Dermis microvascular lymphatic vessel endothelial cell (primary cell): Measurements from ENCODE around the gene CTNNA2. TPM values are rescaled to one million over a fixed set of nuclear protein-coding genes. Genes with fewer than 3 reads are reported as not detected.

Source experiments
- DNase-seq, 2 donors: peaks; one replicate each; pipeline versions ENCODE4 v3.0.0 to v3.0.0-alpha.2; 2010; ENCODE audit warnings: low read depth in 2 of 2
- total RNA-seq: library from RNA; depleted of rRNA; stranded (reverse); fragments of >200 nt; gene quantifications from 2 replicates; pipeline ENCODE4 v1.2.1, GENCODE V29; 2014

Gene CTNNA2
- total RNA-seq, 1 donor from 2014 or later, result not detected

DNA sequence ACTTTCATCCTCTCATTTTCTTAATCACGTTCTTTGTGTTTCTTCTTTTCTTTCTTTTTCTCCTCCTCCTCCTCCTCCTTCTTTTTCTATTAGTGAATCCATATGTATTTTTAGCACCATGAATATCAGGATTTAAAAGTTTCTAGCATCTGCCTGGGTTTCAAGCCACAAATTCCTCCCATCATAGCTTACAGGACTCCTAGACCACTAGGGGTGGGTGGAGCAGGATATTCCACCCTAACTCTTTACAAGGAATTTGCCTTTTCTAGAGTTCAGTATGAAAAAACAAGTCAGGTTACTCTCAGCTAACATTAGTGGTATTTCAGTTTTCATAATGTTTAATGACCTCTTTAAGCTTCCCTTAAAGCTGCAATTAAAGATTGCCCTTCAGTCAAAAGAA, 810.8 kb downstream of the CTNNA2 start:
- no peak for DNase-seq

DNA sequence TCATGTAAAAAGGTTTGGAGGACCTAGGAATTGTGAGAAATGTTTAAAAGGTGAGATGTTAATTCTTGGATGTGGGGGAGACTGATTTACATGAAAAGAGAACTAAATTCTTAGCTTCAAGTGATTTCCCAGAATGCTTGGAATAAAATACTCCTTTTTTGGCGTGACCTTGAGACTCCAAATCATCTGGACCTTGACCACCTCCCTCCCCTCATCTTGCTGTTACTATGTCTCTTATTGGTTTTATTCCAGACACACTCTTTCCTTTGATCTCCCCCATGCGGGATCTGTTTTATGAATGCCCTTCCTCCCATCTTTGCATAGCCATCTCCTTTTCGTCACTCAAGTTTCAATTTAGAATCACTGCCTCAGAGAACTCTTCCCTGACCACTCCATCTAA, 811.7 kb downstream of the CTNNA2 start:
- DNase-seq, result no peak

DNA sequence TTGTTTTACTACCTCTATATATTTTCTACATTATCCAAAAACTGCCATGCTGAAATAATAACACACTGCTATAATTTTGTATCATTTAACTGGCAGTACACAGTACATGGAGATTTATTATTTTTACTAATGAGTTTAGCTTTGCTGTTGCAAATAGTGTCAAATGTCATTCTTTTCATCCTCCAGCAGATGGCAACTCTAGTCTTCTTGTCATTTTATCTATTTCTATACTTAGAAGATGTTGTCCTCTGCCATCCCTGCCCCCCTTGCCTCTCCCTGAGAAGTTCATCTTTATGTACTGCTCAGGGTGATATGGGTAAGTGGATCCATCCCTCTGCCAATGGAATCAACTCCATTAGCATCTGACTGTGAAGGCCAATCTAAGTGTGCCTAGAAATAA, 813.4 kb downstream of the CTNNA2 start:
- peak; percentile 3 to 18 for DNase-seq

DNA sequence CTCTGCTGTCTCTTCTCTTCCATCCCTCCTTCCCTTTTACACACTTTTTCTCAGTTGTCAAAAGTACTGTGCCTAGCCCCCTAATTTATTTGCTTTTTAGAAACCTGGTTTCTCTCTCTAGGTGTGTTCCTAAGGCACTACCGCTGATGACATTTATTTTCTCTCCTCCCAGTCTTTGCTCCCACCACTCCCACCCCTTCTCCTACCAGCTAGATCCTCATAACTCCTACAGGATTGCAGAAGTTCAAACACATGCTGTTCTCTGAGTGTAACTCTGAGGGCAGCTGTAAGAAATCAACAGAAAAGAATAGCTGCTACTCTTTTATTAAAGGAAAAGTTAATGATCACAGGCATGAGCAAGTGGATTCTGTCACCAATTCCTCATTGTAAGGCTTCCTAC, 814.0 kb downstream of the CTNNA2 start:
- no peak for DNase-seq

DNA sequence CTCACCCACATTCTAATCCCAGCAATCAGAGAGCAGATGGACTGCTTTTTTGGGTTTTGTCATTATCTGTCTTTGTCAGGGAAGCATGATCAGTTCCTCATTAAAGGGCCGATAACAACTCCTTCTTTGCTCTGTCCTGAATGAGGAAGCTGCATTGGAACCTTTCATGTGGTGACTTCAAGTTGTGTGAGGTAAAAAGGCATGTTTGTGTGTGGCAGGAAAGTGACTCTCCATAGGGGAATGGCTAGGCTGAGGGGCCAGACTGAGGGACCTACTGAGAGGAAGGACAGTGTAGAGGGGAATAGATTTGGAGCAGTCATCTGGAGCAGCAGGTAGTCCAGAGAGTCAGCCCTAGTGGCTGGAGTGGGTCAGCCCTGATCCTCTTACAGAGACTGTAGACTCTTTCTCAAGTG, 815.3 kb downstream of the CTNNA2 start:
- DNase-seq, result no peak

DNA sequence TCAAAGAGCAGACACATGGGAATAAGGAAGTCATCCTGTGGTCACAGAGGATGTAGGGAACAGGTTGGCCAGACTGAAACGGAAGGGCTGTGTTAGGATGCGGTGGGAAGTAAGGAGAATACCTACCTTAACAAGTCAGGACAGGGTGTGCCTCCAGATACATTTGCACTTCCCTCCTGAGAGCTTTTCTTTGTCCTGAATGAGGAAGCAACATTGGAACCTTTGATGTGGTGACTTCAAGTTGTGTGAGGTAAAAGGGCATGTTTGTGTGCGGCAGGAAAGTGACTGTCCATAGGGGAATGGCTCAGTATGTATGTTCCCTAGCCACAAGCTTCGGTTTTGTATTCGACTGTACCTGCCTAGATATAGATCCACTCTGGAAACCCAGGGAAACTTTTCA, 816.6 kb downstream of the CTNNA2 start:
- DNase-seq, result no peak

DNA sequence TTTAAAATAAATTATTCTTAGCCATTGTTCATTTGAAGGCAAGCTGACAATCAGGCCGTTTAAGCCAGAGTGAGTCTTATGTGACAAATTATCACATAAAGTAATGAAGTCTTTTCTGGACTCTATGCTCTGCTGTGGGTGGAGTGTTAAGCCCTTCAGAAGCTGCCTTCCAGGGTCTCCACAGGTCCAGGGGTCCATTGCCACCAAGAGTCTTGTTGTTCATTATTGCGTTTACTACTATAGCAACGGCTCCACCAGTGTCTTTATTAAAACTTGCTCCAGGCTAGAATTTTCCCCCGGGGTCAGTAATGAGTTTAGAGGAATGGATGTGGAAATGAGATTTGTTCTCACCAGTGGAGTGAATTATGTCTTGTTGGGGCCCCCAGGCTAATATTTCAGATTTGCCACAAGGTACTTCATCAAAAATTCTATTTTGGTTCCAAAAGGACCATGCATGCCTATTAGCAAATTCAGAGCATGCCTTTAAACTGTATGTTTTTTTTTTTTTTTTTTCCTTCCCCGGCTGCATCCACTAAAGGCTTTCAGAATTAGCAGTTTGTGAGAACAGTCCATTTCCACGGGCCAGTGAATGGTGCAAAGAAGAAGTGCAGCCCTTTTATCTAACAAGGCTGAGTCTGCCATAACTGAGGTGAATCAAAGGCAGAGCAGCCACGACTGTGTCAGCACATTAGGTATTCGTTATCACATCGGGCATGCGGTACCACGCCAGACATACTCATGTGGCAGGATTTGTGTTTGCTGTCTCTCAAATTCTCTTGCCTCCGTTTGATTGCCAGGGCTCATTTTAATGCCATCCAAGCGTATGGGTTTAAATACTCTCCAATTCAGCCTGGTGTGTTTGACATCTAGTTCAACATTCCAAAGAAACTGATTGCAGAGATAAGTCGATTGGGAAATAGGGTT, 817.9 kb downstream of the CTNNA2 start:
- DNase-seq, result no peak

DNA sequence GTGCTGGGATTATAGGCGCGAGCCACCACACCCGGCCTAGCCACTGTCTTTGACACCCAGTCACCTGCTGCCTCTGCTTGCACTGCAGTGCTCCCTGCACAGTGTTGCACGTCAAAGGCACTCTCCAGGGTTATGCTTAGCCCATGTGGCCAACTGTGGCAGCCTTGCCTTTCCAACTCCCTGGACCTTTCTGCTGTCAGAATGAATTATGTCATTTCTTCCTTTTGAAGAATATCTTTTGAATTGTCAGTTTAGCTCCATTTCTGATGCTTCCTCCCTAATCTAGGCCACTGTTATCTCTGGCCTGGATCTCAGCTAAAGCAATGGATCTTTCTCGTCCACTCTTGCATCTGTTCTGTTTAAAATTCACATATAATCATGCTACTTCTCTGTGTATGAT, 821.0 kb downstream of the CTNNA2 start:
- no peak for DNase-seq

DNA sequence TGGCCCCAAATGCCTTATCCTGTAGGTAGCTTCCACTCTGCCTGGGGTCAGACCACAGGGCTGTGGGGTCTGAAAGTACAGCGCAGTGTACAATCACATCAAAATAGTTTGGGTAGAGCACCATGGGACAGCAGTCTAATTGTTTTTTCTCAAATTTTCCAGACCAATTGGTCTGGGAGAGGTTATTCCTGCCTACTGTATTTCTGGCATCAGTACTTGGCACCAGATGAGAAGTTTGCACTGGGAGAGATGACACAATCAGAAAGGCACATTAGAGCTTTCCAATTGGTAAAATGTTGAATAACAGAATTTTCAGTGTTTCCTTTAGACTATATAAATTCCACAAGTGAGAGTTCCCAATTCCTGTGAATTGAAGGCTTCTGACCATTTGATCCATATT, 822.6 kb downstream of the CTNNA2 start:
- no peak for DNase-seq

DNA sequence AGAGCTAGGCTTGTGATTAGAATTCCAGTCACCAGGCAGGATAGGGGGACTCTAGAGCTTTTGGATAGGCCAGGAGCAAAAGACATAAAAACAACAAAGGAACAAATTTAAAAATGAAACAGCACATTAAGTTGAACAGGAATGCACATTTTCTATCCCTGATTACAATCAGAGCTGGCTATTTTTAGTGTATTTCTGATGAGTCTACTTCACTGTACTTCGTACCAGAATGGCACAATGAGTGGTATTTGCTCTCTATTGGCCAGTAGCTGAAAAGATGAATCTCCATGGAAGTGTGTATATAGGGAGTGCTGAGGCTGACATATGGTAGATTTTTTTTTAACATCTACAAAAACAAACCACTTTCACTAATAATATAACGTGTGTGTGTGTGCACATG, 825.9 kb downstream of the CTNNA2 start:
- DNase-seq, result no peak

DNA sequence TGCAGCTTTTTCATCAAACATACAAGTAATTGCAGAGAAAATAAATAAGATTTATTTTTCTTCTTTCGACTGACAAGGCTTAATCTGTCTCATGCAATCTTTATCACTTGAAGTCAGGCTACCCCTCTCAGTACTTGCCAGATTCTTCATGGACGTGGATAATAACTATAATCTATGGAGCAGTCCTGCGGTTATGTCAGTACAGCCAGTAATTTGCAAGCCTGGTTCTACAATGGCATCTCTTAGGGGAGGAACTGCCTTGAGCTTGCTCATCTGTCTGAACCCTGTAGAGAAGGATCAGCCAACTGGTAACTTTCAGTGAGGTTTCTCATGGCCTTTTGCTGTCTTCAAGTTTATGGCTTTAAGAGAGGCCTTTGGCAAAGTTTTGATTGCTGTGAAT, 827.2 kb downstream of the CTNNA2 start:
- no peak for DNase-seq

DNA sequence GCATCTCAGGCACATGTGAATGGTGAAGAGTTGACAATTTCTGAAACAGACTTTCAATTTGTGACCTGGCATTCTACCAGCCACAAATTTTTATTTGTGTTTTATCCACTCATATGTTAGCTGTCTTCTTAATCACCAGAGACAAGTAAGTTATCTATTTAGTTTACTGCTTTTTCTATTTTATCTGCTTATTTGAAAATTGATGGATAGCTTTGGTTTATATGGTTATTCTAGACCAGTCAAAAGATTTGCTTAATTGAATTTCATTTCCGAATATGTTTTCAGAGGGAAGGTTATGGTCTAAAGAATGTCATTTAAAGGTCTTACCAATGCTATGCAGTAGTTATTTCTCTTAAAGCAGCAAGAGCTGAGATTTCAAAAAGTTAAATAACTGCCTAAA, 835.2 kb downstream of the CTNNA2 start:
- no peak for DNase-seq

DNA sequence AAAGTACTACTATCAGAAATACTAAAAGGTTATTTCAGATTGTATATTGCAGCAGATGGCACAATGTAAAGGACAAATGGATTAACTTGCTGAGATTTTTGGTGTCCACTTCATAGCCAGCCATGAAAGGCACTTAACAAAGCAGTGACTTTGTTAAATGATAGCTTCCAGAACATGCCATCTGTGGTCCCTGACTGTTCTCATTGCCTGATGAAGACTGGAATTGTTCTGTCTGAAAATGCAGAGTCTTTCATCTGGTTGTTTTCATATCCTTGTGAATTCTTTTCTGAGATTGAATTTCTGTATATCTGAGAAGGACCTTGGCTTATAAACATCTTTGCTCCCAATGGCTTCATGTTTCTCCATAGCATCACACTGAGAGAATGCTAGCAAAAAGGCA, 836.1 kb downstream of the CTNNA2 start:
- no peak for DNase-seq

DNA sequence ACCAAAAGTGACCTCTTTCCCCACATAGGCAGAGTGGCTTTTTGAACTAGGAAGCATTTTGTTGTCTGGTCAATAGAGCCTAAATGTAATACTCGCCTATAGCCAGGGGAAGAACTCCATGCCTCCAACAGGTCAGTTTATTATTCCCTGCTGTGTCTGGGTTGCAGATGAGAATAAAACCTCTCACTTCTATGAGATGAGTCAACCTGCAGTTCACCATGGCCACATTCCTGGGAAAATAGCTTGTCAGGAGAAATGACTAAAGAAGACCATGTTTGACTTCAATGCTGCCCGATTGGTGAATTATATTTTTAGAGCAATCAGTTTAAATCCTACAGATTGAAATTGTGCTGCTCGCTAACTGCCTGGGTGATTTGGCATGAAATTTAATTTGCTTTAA, 838.4 kb downstream of the CTNNA2 start:
- no peak for DNase-seq

DNA sequence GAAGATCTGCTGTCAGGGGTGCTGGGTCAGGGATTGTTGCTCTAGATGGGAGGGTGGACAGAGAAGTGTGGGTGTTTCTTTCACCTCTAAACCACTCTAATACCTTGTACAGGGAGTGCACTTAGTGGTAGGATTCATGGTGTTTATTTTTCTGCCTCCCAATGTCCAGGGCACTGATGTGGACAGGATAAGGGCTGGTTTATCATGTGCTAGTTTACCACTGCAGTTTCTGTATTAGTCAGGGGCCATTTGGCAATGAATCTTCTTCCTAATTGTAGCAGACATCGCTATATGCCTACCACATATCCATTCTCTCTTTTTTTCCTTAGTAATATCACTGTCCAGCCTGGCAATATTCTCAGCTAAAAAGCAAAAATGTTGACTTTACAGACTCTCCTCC, 842.0 kb downstream of the CTNNA2 start:
- no peak for DNase-seq

DNA sequence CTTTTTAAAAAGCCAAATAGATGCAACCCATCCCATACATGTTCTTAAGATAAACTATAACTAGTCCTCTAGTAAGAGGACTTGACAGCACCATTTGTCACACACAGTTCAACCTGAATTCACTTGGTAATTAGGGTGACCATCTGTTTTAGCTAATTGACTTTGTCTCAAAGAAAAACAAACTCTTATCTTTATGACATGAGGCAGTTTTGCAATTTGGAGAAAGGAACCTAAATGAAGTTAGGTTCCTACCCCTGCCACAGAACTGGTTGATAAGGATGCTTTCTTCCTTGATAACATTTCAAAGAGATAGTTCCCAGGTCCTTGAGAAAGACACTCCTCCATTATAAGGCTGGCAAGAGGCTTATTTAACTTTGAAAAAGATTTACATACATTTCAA, 849.1 kb downstream of the CTNNA2 start:
- no peak for DNase-seq

DNA sequence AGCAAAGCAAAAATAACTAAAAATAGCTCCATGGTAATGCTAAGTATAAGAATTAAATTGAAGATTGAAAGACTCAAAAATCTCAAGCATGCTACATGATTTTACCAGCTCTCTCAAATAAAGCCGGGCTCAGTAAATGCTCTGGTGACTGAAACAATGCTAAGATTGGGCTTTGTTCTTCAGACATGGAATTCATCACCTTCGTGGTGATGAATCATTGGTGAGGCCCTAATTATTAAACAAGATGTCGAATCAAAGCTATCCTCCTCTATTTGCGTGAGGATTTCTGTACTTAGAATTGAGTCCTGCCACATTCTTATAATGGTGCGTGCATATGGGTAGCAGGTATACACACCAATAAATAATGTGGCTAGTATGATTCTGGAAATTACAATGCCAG, 850.5 kb downstream of the CTNNA2 start:
- DNase-seq, result no peak

DNA sequence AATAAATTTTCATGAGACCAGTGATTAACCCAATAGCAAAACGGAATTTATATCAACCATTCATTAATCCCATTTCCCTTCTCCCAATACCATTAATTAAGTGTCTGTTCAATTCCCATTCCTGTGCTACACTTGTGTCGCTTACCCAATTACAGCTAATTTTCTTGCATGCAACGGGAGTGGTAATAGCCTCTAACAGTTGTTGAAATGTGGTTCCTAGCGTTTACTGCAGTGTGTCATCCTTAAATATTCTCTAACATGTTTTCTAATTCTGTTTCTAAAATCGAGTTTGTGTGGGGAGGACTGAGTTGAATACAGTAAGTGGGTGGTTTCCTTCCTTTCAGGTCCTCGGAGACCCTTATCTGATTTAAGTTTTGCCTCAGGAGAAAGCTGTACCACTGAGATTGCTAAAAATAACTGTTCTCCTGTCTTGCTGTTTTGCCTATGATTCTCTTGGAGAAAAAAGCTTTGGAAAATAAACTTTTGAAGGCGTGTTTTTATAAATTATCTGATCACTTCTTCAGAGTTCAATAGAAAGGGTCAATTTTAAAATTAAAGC, 851.0 kb downstream of the CTNNA2 start:
- DNase-seq, result no peak

DNA sequence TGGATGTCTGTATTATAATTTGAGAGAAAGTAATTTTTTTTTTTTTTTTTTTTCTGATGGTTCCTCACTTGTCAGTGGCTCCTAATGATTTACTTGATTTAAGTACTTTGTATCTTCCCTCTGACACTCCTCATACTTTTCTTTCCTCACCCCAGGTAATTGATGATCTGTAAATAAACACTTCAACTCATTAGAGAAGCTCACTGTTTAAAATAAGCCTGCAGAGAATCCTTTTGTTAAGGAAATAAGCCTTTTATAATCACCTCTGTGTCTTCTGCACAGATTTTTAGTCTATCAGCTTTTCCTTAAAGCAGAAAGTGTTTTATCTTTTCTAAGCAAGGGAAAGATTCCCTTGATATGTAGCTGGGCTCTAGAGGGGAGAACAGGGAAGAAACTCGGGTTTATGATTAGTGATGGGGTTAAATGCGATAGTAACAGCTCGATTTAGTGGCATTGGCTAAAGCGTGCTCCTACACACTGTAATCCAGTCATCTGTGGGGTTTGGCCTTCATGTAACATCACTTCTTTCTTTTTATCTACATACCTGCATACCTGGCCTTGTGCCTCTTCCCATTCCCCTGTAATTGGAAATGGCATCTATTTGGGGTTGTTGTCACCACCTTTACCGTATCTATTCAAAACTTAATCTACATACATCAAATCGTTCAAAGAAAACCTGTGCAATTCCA, 851.8 kb downstream of the CTNNA2 start:
- DNase-seq, result no peak

DNA sequence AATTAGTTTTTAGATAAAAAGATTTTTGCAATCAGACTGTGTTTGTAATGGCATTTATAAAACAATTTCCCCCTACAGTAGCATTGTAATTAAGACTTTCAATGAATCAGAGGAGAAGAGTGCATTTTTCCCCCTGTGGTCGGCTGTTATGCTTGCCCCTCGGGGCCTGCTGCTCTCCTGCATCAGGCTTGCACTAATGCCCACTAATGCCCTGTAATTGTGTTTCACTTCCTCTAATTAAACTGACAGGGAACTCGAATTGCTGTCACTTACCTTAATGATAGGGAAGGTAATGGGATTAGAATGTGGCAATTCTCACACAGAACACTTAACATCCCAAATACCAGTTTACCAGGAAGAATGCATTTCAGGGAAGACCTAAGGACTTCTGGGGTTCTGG, 852.9 kb downstream of the CTNNA2 start:
- DNase-seq, result no peak

DNA sequence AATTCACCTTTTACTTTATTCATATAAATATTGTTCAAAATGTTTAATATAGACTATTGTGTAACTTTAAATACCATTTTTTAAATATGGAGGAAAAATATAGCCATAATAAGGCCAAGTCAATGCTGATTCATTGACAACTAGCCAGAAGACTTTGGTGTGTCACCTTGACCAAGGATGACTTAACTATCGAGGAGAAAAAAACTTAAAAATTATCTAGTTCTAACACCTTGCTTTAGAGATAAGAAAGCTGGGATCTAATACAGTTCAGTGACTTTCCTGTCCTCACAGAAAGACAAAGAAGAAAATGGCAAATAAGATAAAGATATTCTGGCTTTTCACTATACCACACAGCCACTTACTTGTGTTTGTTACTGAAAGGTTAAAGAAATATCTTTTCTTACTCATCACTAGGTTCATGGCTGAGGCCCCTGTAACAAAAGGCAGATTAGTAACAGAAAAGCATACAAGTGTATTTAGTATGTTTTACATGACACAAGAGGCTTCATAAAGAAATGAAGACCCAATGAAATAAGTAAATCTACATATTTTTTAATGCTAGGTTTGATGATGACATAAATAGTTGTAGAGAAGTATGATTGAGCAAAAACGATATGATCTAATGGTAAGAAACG, 857.6 kb downstream of the CTNNA2 start:
- no peak for DNase-seq

DNA sequence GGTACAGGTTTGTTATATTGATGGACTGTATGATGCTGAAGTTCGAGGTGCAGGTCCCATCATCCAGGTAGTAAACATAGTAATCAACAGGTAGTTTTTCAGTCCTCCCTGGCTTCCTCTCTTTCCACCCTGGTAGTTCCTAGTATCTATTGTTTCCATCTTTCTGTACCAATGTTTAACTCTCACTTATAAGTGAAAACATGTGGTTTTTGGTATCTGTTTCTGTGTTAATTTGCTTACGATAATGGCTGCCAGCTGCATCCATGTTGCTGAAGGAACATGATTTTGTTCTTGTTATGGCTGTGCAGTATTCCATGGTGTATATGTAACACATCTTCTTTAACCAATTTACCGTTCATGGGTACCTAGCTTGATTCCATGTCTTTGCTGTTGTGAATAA, 861.3 kb downstream of the CTNNA2 start:
- no peak for DNase-seq
